ENCODE measurements around the gene IPO4.

GRCh38 chr14:24159777-24160498 lies 28.7 kb downstream of the IPO4 start:
- TF ChIP-seq CTCF (IDR thresholded peaks at IDR 0.05) (no peak), POLR2AphosphoS5 (IDR thresholded peaks at IDR 0.05) (no peak), POLR2A (IDR thresholded peaks at IDR 0.05) (no peak)
